Kidney glomerular epithelial cell (primary cell): ENCODE data around the gene BTBD2.

ENCODE experiments used
- DNase-seq: peaks from one replicate; lab custom pipeline; 2025; lab: John Stamatoyannopoulos, UW

The BTBD2 gene

DNA sequence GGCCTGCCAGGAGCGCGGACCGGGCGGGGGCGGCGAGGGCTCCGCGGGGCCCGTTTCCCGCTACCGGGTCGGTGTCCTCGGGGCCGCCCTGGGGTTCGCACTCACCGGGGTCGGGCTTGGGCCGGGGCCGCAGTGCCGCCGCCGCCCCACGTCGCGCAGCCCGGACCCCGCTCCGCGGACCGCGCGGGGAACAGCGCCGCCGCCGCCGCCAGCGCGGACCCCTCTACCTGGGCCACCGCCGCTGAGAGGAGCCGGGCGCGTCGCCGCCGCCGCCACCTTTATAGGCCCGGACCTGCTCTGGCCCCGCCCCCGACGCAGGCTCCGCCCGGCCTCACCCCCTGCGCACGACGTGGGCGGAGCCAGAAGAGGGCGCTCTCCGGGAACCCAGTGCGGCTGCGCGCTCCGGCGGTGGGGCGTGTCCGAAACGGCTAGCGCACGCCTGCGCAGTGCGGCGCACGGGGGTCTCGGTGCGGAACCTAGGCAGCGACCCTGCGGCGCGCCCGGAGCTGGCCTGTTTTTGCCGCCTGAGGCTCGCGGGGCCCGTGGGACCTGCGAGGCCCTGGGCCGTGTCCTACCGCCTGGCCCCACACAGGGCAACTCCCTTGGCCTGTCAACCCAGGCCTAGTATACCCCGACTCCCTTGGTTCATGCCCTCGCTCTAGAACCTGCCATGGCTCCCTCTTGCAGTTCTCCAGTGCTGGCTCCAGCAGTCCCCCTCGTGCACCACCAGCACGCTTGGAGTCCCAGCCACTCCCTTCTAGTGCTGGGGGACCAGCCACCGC is 35.7 kb upstream of the BTBD2 start, which contains the start of gene MKNK2:
Gene MKNK2 (minus strand): TSS at position 254 of the 782 bp plus-strand sequence. CDS start 393 bp downstream, outside the sequence.
- DNase-seq: peak; percentile 72

DNA sequence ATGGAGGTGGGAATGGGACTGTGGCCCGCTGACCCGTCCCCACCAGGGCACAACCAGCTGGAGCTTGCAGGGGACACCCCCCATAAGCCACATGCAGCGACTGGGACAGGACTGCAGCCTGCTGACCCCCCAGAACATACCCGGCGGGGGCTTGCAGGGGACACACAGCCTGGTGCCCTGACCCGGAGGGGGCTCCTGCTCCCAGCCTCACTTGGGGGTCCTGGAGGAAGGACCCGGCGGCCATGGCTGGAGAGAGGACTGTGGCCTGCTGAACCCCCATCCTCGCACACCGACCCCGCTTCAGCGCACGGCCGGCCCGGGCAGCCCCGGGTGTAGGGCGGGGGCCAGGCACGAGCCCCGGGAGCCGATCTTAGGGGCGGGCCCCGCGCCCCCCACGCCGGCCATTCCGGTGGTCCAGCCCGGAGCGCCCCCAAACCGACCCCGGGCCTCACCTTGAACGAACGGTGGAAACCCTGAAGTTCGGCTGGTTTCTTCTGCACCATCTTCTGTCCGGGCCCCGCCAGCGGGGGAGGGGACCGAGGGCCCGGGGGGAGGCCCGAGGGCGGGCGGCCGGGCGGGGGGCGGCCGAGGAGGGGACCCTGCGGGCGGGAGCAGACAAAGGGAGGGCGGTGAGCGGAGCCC is 35.0 kb upstream of the BTBD2 start:
- DNase-seq: no peak

DNA sequence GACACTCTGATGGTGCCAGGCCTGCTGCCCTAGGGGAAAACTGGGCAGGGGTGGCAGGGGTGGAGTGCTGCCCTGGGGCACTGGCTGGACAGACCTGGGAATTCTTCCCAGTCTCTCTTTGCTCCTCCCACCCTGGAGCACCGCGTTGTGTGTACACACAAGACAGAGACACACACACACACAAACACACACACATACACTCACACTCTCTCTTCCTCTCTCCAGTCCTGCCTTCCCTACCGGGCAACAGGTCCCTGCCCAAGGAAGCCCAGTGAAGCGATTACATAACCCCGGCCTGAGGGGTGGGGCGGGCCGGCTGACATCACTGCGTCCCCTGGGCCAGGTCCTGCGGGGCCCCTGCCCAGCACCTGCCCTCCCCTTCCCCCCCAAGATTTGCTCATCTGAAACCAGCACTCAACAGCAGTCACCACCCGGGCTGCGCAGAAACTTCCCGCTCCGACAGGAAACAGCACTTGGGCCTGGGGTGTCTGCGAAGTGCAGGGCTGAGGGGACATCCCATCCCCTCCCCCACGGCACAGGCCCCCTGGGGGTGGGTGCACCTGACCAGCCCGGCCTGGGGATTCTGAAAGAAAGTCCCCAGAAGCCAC is 34.3 kb upstream of the BTBD2 start:
- peak; percentile 81 for DNase-seq

DNA sequence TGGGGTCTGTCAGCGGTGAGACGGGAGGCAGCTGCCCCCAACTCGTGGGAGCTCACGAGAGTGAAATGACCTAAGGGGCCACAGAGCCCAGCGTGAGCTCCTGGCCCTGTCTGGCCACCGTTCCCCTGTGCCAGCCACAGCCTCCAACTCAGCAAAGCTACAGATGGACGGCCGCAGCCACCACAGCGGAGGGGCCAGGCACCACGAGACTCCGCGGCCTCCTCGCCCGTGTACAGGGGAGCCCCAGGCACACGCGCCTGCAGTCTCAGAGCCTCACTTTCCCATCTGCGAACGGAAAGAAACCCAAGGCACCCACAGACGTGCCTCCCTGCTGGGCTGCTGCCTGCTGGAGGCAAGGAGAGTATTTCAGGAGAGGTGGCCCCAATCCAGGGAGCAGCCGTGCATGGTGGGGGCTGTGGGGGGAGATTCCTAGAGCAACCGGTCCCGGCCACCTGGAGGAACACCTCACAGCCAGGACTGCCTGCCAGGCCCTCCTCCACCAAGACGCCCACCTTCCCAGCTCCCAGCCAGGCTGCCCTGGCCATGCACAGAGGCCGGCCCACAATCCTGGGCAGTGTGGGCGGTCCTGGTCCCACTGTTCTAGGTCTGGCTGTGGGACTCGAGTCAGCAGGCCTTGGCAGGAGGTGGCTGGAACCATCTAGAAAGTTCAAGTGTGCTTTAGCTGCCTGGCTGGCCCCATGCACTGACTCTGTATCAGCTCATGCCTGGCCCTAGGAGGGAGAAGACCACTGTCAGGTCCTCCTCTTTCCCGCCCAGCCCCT is 33.6 kb upstream of the BTBD2 start:
- no peak for DNase-seq

DNA sequence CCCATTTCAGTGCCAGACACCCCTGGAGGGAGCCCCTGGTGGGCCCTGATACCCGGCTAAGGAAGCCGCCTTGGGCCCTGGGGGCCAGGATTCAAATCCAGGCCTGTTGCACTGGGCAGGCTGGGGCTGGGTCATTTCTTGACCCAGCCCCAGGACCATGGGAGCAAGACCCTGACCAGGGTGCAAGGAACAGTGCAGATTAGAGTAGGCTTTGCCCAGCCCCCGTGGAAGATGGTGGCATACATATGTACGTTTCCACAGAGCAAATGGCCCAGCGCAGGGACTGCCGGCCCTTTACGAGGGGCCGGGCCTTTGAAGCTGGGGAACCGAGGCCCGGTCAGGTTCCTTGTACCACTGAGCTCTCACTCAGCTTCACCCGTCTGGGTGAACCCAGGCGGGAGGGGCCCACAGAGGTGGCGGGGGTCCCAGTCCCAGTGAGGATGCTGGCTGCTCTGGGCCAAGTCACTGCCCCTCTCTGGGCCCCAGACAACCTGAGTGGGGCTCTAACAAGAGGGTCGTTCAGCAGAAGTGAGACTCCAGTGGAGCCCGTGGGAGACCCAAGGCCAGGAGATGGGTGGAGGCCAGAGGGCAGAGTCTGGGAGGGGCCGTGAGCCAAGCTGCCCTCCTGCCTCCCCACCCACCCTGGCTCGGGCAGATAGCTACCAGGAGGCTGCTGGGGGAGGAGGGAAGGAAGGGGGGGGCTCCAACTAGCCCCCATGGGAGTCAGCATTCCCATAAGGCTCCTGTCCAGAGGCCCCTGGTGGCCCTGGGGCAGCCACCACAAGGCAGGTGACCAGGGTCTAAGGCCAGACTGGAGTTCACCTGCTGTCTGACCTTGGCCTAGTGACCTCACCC is 32.8 kb upstream of the BTBD2 start:
- DNase-seq: no peak

DNA sequence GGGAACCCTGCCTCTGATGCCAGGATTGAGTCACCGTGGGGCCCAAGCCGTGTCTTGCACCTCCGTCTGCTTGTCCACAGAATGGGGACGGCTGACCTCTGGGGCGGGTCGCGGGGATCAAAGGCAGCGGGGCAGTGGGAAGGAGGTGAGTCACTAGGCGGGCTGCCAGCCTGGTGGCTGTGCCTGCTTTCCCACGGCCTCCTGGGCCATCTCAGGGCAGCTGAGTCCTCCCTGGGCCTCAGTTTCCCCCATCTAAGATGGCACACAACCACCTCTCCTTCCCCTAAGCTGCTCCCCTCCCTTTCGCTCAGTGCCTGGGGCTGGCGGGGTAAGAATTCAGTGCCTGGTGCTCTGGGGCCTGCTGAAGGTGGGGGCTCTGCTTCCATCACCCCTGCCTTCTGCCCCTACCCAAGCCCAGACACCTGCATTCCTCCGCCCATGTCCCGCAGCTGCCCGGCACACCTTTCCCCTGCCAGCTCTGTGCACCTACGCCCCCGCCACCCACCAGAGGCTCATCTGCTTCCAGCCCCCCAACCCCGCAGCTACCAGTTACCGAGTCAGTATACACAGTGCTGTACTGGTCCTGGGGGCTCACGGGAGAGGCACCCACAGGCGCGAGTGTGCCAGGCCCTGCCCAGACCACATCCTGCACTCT is 32.1 kb upstream of the BTBD2 start:
- DNase-seq: no peak

DNA sequence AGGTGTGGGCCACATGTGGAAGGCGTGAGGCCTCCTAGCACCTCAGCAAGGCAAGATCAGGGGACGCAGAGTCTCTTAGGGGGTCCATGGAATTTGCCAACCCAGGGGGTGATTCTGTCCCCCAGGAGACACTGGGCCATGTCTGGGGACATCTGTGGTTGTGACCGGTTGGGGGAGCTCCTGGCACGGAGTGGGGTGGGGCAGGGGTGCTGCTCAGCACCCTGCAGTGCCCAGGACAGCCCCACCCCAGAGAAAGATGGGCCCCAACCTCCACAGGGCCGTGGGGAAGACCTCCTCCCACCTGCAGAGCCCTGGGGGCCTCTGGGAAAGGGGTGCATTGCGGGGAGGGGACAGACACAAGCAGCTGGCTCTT is 31.5 kb upstream of the BTBD2 start:
- DNase-seq: no peak

DNA sequence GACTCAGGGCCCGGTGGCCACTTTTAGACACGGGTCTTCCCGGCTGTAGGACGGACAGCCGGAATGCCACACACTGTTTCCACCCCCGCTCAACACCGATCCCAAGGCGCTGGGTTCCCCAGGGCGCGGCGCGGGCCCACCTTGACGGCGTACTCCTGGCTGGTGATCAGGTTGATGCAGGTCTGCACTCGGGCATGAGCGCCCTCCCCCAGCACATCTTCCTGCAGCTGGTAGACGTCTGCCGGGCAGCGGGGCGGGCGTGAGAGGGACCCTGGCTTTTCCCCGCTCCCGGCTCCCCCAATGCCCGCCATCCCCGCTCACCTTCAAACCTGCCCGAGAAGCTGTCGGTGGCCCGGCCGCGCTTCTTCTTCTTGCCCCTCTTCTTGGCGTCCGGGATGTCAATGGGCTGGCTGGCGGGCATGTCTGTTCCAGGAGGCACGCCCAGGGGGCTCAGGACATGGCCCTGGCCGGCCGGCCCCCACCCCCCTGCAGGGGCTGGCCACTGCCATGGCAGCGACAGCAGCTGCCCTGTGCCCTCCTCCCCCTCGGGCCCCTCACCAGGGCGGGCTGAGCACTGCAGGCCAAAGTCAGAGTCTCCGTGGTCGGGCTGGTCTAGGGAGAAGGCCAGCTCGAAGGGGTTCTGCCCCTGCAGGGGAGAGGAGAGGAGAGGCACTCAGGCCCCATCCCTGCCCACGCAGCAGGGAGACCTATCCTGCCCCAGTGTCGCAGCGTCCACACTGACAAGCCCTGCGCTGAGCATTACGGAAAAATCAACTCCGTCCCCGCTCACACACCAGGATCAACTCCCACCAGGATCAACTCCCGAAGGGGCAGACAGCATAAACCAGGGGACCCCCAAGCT is 30.8 kb upstream of the BTBD2 start:
- DNase-seq: no peak

DNA sequence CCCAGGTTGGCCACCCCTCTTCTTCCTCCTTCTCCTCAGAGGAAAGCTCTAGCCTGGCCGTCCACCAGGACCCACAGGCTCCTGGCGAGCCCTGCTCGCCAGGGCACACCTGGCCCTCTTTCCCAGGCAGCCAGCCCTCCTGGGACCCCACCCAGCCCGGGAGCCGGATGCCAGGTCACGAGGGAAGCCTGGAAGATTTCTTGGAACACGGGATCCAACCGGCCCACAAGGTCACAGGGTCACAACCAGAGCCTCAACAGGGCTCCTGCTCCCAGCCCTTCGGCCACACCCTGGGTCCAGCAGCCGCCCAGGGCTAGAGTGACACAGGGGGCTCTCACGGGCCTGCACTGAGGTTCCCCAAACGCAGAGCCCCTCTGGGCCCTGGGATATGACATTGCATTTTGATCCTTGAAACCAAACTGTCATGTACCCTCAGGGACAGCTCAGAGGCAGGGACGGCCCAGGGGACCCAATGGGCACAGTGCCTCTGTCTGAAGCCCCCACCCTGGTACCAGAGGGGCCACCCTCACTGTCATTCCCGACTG is 30.1 kb upstream of the BTBD2 start:
- DNase-seq: no peak

DNA sequence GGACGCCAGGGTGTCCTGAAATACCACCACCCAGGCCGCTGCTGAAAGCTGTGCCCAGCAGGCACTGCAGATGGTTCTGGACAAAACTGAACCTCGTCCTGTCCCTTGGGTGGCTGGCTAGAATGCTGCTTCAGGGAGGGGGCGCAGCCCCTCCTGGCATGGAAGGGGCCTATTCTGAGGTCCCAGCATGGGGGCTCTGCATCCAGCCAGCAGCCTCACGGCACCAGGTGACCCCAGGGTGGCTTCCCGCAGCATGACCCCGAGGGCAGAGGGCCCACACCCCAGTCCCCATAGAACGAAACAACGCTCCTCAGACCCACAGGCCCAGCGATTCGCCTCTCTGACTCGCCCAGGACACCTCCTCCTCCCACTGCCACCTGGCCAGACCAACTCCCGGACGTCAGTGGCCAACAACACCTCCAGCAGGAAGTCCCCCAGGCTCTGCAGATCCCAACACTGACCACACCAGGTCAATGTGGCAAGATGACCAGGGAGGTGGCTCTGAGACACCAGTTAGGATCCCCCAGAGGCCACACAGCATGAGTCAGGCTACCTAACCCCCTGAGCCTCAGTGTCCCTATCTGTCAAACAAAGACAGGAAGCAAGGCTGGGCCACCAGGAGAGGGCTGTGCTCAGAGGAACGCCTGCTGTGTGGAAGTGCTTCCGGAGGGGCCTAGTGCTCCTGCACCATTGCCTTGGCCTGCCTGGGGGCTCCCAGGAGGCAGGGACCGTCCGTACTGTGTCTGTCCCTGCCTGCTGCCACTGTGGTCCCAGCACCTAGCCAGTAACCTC is 29.4 kb upstream of the BTBD2 start:
- DNase-seq: no peak

DNA sequence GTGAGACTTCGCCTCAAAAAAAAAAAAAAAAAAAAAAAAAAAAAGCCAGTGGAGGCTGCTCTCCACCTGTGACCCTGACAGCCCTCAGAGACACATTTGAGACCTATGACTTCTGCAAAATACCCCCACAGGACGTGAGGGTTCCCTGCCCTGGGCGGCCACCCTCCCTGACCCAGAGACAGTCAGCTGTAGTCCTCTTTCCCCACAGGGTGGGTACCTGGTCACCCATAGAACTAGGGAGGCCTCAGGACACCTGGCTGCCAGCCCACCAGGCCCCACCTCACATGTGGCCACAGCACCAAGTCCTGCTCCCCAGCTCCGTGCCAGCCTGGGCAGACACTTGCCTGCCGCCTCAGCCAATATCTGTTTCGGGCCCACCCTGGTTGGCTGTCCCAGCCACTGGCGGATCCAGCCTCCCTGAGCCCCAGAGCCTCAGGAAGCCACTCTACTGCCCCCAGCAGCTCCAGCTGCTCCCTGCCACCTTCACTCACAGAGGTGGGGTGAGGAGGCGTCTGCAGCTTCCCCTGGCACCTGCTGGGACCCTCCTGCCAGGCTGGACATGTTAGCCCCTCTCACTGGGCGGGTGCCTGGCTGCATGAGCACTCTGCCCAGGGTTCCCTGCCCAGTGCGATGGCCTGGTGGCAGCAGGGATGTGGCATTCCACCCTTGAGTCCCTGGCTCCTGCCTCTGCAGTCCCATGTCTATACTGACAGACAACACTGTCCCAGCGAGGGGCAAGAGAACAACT is 28.6 kb upstream of the BTBD2 start:
- no peak for DNase-seq

DNA sequence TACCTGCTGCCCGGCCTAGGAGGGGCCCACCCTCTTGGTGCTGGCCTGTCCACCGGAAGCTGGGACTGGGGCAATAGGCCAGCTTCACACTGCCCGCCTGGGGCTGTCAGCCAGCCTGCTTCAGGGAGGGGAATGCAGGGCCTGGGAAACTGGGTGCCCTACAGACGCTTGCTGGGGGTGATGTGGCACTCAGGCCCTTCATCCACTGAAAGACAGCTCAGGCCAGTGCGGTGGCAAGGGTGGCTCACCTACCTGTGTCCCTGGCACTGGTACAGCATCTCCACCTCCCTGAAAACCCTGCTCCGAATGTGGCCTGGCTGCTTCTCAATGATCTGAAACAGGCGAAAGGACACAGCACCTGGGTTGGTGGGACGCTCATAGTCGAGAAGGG is 27.7 kb upstream of the BTBD2 start:
- no peak for DNase-seq

DNA sequence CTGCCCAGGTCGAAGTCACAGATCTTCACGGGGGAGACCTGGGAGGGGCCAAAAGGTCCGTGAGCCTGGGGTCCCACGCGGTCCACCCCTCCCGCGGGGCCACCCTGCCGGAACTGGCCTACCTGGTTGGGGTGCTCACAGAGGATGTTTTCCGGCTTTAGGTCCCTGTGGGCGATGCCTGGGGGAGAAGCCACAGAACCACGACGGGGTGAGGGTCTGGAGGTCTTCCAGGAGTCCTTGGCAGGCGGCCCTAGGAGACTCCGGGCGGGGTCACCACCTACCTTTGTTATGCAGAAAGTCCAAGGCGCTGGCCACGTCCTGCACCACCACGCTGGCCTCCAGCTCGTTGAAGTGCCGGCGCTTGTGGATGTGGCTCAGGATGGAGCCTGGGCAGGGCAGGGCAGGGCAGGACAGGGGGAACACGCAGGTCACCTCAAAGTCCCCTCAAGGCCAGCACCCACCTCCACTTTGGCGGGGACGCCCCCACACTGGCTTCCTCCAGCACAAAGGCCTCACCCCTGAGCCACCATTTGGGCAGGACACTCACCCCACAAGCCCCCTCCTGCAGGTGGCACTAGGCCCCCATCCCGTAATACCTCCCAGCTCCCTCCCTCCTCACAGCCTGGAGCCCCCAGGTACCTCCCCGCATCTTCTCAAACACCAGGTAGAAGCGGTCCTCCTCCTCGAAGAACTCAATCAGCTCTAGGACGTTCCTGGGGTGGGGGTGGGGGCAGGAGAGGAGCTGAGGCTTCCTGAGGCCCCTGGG is 27.2 kb upstream of the BTBD2 start:
- no peak for DNase-seq

DNA sequence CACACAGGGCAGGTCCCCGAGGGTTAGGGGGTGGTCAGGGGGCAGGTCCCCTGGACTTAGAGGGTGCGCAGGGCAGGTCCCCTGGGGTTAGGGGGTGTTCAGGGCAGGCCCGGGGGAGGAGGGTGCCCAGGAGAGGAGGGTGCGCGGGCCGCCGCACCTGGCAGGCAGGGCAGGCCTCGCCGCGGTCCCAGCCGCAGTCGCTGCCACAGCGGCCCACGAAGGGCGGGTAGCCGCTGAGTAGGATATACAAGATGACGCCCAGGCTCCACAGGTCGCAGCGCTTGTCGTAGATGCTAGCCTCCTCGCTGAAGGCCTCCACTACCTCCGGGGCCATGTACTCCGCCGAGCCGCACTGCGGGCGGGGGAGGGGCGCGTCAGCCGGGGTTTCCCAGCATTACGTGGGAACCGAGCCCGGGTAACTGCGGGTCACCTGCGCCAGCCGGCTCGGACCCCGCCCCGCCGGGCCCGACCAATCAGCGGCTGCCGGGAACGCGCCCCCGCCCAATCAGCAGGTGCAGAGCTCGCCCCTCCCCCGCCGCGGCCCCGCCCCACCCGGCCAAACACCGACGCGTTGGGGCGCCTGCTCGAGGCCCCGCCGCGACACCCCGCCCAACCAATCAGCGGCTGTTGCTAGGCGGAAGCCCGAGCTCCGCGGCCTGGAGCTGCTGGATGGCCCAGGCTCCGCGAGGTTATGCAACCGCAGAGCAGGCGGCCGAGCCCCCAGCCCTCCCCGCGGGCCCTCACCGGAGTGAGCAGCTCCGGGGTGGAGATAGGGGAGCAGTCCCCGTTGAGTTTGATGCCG is 26.4 kb upstream of the BTBD2 start:
- peak; percentile 87 for DNase-seq

DNA sequence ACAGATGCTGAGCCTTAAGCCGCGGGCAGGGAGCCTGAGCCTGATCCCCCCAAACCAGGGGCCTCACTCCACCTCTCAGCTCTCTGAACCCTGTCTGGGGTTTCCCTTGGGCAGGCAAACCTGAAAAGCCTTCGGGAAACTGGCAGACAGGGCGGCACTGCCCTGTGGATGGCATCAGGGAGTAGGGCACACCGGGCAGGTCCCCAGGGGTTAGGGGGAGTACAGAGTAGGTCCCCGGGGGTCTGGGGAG is 25.8 kb upstream of the BTBD2 start:
- DNase-seq: no peak

DNA sequence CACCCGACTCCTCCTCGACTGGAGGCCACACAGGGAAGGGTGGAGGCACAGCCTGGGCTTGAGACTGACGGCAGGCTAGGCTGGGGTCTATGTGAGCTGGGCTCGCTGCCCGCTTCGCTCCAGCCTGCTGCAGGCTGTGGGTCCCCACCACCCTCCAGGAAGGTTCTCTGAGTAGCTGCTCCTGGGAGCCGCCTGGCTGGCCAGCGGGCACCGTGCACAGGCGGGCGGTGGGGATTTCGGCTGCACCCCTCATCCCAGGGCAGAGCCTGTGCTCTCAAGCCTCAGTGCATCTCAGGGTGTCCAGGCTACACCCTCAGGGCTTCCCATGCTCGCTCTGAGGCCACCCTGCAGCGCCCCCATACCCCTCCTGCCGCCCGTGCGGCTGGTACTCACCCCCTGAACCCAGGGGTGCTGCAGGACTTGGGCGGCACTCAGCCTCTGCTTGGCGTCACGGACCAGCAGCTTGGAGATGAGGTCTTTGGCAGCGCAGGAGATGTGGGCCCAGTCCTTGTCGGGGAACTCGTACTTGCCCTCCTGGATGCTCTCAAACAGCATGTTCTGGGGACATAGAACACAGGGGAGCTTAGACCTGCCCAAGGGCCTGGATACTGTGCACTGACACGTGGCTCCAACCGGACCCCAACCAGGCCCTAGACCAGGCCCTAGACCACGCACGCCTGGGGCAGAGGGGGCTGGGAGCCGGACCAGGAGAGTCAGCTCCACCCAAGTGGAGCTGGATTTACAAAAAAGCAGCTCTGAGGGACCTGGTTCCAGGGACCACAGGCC is 25.3 kb upstream of the BTBD2 start:
- no peak for DNase-seq
